ENCODE measurements around the gene PTGES. TPM values are rescaled to one million over a fixed set of nuclear protein-coding genes. Genes with fewer than 3 reads are reported as not detected.
"Not testable (repeated sequence)": the region's sequence is repeated elsewhere in the genome, so short reads cannot be mapped to it uniquely, and the experiment has no call there.

PTGES gene
- total RNA-seq, 1 experiment from 2014 or later: 17.2 TPM

GRCh38 chr9:129801504-129801903, 48.7 kb upstream of the PTGES start (continued):
- TF ChIP-seq POLR2A (IDR thresholded peaks at IDR 0.05; ENCODE audit: borderline replicate concordance, extremely low read depth, insufficient read depth, insufficient read length): no peak
- TF ChIP-seq SRF (IDR thresholded peaks at IDR 0.05; ENCODE audit: low read depth): no peak

GRCh38 chr9:129798973-129799372, 46.1 kb upstream of the PTGES start:
- no peak overlapping the region for H3K9ac ChIP-seq (ENCODE audit: low read length)
- no peak overlapping the region for H3K27ac ChIP-seq (ENCODE audit: low read depth, low read length)
- TF ChIP-seq POLR2A (IDR thresholded peaks at IDR 0.05; ENCODE audit: borderline replicate concordance, extremely low read depth, insufficient read depth, insufficient read length) (no peak), ZFX (IDR thresholded peaks at IDR 0.05) (no peak), RAD21 (IDR thresholded peaks at IDR 0.05; ENCODE audit: low read depth) (no peak), SRF (IDR thresholded peaks at IDR 0.05; ENCODE audit: low read depth) (no peak), ZNF274 (IDR thresholded peaks at IDR 0.05; ENCODE audit: low read depth, low read length) (no peak), TCF7L2 (IDR thresholded peaks at IDR 0.05; ENCODE audit: borderline replicate concordance, extremely low read depth, insufficient read depth, insufficient read length) (no peak), ZBTB33 (IDR thresholded peaks at IDR 0.05; ENCODE audit: extremely low read depth, insufficient replicate concordance, low read length) (no peak), REST (IDR thresholded peaks at IDR 0.05; ENCODE audit: low read depth) (no peak), CBX3 (IDR thresholded peaks at IDR 0.05; ENCODE audit: low read depth) (no peak), YY1 (IDR thresholded peaks at IDR 0.05; ENCODE audit: extremely low read depth, insufficient replicate concordance, low read depth, low read length) (no peak)
- no TSS peak for BruUV-seq (replicated peaks)
- POLR2A ChIA-PET: no interaction called here
- peaks cover 5% of the 10 kb centered on the region; the same call in 1 of the 2 replicates for H3K79me2 ChIP-seq (ENCODE audit: insufficient read depth, low read length)
- H3K9me2 ChIP-seq (ENCODE audit: insufficient read depth): no peaks in the 10 kb centered on the region
- intact Hi-C loops (cut with micrococcal nuclease): no loop called here
- CTCF ChIA-PET: no interaction called here
- RAD21 ChIA-PET (ENCODE audit: low non-redundant PET in 1 of 2, low total read pairs in 2 of 2, uncharacterized antibody in 2 of 2, unreplicated experiment in 2 of 2): no interaction called here
- no peaks in the 10 kb centered on the region for H4K20me1 ChIP-seq (ENCODE audit: insufficient read depth)
- no peak overlapping the region for H3K4me2 ChIP-seq (ENCODE audit: low read length)
- ATAC-seq (no peak), DNase-seq (ENCODE audit: low read depth, low spot score) (no peak)
- H3K4me3 ChIP-seq (replicated peaks in 1 of 2; ENCODE audit: low read depth in 1 of 2, low read length in 2 of 2): no peak overlapping the region
- H2AFZ ChIP-seq (ENCODE audit: low read depth, low read length, poor library complexity, severe bottlenecking): no peak overlapping the region
- H3K27me3 ChIP-seq (ENCODE audit: insufficient read depth, low read length): peaks cover 4% of the 10 kb centered on the region; the same call in 1 of the 2 replicates
- H3K9me3 ChIP-seq (ENCODE audit: control insufficient read depth in 1 of 2, insufficient read depth in 1 of 2, low read depth in 1 of 2, low read length in 2 of 2): no peaks in the 10 kb centered on the region
- H3K4me1 ChIP-seq (ENCODE audit: control insufficient read depth in 1 of 2, insufficient read depth in 2 of 2, low read length in 2 of 2): peaks cover 2 to 4% of the 10 kb centered on the region in 2 experiments; a peak in 3 of 4 replicates
- no peaks in the 10 kb centered on the region for H3K36me3 ChIP-seq (ENCODE audit: control insufficient read depth in 1 of 2, insufficient read depth in 2 of 2, low read length in 2 of 2)

GRCh38 chr9:129796029-129796428, 43.2 kb upstream of the PTGES start:
- H3K9me2 ChIP-seq (ENCODE audit: insufficient read depth); DNase-seq (ENCODE audit: low read depth, low spot score); H3K27me3 ChIP-seq (ENCODE audit: insufficient read depth, low read length); H3K4me3 ChIP-seq (replicated peaks in 1 of 2; ENCODE audit: low read depth in 1 of 2, low read length in 2 of 2); H3K79me2 ChIP-seq (ENCODE audit: insufficient read depth, low read length); H3K9me3 ChIP-seq (ENCODE audit: control insufficient read depth in 1 of 2, insufficient read depth in 1 of 2, low read depth in 1 of 2, low read length in 2 of 2); ATAC-seq; H3K36me3 ChIP-seq (ENCODE audit: control insufficient read depth in 1 of 2, insufficient read depth in 2 of 2, low read length in 2 of 2); intact Hi-C loops (cut with micrococcal nuclease); H3K9ac ChIP-seq (ENCODE audit: low read length); RAD21 ChIA-PET (ENCODE audit: low non-redundant PET in 1 of 2, low total read pairs in 2 of 2, uncharacterized antibody in 2 of 2, unreplicated experiment in 2 of 2); H4K20me1 ChIP-seq (ENCODE audit: insufficient read depth); H3K4me1 ChIP-seq (ENCODE audit: control insufficient read depth in 1 of 2, insufficient read depth in 2 of 2, low read length in 2 of 2); BruUV-seq (replicated peaks); H2AFZ ChIP-seq (ENCODE audit: low read depth, low read length, poor library complexity, severe bottlenecking); H3K27ac ChIP-seq (ENCODE audit: low read depth, low read length); CTCF ChIA-PET; H3K4me2 ChIP-seq (ENCODE audit: low read length): not testable (repeated sequence)
- POLR2A ChIA-PET: interaction anchor here (0.7 kb wide), 1 partner anchor 368 kb away, joined by 3 read pairs; no protein-coding TSS in a partner anchor

Measured in HCT116 (cell line).